Keratinocyte (primary cell): Measurements from ENCODE around the gene SEL1L.

Experiments used
- EZH2 ChIP-seq: IDR thresholded peaks from one replicate; pipeline ENCODE4 v1.6.1; 2012; ENCODE audit warnings: inconsistent platforms, mild to moderate bottlenecking, low read length, moderate library complexity
- TF ChIP-seq, protein P1 (sequence below), 3 experiments: IDR thresholded peaks in 1 of 3; conservative IDR thresholded peaks in 1 of 3; optimal IDR thresholded peaks in 1 of 3; 2 replicates in 2 of 3; 3 replicates in 1 of 3; pipeline versions ENCODE3 to v1.5.1; 2011; ENCODE audit warnings: low read length in 3 of 3, mild to moderate bottlenecking in 3 of 3, moderate library complexity in 2 of 3, control low read depth in 1 of 3, inconsistent platforms in 1 of 3; ENCODE audit not compliant: insufficient read depth in 2 of 3; ENCODE audit errors: extremely low read depth in 1 of 3

DNA sequence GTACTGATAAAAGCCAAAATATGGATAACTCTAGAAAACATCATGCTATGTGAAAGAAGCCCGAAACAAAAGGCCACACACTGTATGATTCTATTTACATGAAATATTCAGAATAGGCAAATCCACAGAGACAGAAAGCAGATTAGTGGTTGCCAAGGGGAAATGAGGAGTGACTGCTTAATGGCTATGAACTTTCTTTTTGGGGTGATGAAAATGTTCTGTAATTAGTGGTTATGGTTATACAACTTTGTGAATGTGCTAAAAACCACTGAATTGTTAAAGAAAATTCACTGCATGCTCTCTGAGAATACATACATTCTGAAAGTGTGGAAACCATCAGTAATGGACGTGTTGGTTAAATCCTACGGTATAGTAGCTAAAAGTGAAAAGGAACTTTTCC lies 93.6 kb downstream of the SEL1L start:
- TF ChIP-seq EZH2 = no peak
- TF ChIP-seq, protein P1, sequence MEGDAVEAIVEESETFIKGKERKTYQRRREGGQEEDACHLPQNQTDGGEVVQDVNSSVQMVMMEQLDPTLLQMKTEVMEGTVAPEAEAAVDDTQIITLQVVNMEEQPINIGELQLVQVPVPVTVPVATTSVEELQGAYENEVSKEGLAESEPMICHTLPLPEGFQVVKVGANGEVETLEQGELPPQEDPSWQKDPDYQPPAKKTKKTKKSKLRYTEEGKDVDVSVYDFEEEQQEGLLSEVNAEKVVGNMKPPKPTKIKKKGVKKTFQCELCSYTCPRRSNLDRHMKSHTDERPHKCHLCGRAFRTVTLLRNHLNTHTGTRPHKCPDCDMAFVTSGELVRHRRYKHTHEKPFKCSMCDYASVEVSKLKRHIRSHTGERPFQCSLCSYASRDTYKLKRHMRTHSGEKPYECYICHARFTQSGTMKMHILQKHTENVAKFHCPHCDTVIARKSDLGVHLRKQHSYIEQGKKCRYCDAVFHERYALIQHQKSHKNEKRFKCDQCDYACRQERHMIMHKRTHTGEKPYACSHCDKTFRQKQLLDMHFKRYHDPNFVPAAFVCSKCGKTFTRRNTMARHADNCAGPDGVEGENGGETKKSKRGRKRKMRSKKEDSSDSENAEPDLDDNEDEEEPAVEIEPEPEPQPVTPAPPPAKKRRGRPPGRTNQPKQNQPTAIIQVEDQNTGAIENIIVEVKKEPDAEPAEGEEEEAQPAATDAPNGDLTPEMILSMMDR (optimal IDR thresholded peaks at IDR 0.05 in 1 of 3, IDR thresholded peaks at IDR 0.05 in 1 of 3, conservative IDR thresholded peaks at IDR 0.05 in 1 of 3; ENCODE audit: extremely low read depth in 1 of 3, insufficient read depth in 2 of 3, low read length in 3 of 3) = no peak
